SK-N-MC (cell line): ENCODE measurements around the gene IPMK.

Source experiments
- EZH2 ChIP-seq: fragments of 200-600 bp; sonication (generic); IDR thresholded peaks from one replicate; pipeline ENCODE4 v1.6.1; 2017; ENCODE audit warnings: antibody characterized with exemption
- POLR2AphosphoS5 ChIP-seq: IDR thresholded peaks from 2 replicates; pipeline ENCODE4 v1.6.1; 2012; ENCODE audit warnings: mild to moderate bottlenecking, low read depth, low read length, borderline replicate concordance

DNA sequence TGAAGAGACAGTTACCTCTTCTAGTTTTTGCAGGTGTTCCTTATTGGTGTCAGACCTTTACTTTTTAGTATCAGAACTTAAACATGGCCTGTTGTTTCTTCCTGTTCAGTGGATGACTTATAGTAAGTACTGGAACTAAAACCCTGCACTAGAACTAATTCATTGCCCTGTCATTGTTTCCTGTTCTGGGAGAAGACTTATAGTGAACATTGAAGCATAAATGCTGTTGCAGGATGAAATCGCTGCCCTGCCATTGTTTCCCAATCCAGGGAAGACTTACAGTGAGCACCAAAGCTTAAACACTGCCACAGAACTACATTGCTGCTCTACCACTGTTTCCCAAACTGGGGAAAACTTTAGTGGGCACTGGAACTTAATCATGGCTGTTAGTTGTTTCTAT lies 13.1 kb downstream of the IPMK start:
- no peak for TF ChIP-seq POLR2AphosphoS5
- TF ChIP-seq EZH2 = no peak
